Central memory CD8-positive, alpha-beta T cell (primary cell): ENCODE measurements around the gene MORC3.
A peak's percentile ranks its signal among the peaks of the same experiment; 100 is the strongest.
"Not testable (repeated sequence)": the region's sequence is repeated elsewhere in the genome, so short reads cannot be mapped to it uniquely, and the experiment has no call there.

ENCODE experiments used
- ATAC-seq: fragments of 150-1000 bp; cut with Tn5 transposase; replicated peaks from 2 replicates; pipeline ENCODE4 v1.10.0; 2022; ENCODE audit warnings: mild to moderate bottlenecking, moderate FRiP score, moderate number of reproducible peaks; ENCODE audit not compliant: poor library complexity, severe bottlenecking; ENCODE audit errors: extremely low read depth
- DNase-seq, 2 donors: peaks; one replicate each; pipeline ENCODE4 v3.0.0; 2021; ENCODE audit warnings: low spot score in 2 of 2
- H3K27ac Mint-ChIP-seq: one replicate; pipeline ENCODE4 v1.8.0; 2022; ENCODE audit warnings: low read depth, mild to moderate bottlenecking, moderate library complexity, mixed read lengths
- H3K27me3 Mint-ChIP-seq: one replicate; pipeline ENCODE4 v1.8.0; 2022; ENCODE audit warnings: mixed read lengths
- H3K36me3 Mint-ChIP-seq: one replicate; pipeline ENCODE4 v1.8.0; 2022; ENCODE audit warnings: mild to moderate bottlenecking, moderate library complexity, mixed read lengths; ENCODE audit not compliant: insufficient read depth
- H3K4me1 Mint-ChIP-seq: one replicate; pipeline ENCODE4 v1.8.0; 2022; ENCODE audit warnings: mixed read lengths
- H3K4me3 Mint-ChIP-seq: one replicate; pipeline ENCODE4 v1.8.0; 2022; ENCODE audit warnings: mild to moderate bottlenecking, moderate library complexity, mixed read lengths
- H3K9me3 Mint-ChIP-seq: one replicate; pipeline ENCODE4 v1.8.0; 2022; ENCODE audit warnings: mixed read lengths

Gene MORC3

DNA sequence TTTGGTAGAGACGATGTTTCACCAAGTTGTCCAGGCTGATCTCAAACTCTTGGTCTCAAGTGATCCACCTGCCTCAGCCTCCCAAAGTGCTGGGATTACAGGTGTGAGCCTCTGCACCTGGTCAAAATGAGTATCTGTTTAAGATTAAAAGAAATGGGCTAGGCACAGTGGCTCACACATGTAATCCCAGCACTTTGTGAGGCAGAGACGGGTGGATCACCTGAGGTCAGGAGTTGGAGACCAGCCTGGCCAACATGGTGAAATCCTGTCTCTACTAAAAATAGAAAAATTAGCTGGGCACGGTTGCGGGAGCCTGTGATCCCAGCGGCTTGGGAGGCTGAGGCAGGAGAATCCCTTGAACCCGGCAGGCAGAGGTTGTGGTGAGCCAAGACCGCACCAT, 22.6 kb downstream of the MORC3 start:
- H3K36me3 Mint-ChIP-seq, result peaks cover 76% of the 10 kb centered on the region
- H3K27me3 Mint-ChIP-seq, H3K4me1 Mint-ChIP-seq, H3K27ac Mint-ChIP-seq, DNase-seq, ATAC-seq, H3K4me3 Mint-ChIP-seq, H3K9me3 Mint-ChIP-seq: not testable (repeated sequence)

DNA sequence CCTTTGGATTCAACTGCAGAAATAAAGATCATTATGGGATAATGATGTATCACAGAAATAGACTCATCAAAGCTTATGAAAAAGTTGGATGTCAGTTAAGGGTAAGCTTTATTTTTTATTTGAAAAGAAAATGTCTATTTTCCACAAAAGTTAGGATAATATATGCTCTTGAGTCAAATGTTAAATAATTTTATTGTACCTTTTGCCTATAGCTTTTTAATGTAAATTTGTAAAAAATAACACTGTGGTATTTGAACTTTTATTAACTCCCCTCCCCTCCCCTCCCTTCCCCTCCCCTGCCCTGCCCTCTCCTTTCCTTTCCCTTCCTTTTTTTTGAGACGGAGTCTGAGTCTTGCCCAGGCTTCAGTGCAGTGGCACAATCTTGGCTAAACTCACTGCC, 24.9 kb downstream of the MORC3 start:
- Mint-ChIP-seq H3K9me3 (no peaks in the 10 kb centered on the region), H3K27ac (no peak overlapping the region), H3K27me3 (no peaks in the 10 kb centered on the region), H3K4me3 (no peak overlapping the region), H3K36me3 (peaks cover 73% of the 10 kb centered on the region), H3K4me1 (peaks cover 6% of the 10 kb centered on the region)
- no peak for ATAC-seq
- no peak for DNase-seq

DNA sequence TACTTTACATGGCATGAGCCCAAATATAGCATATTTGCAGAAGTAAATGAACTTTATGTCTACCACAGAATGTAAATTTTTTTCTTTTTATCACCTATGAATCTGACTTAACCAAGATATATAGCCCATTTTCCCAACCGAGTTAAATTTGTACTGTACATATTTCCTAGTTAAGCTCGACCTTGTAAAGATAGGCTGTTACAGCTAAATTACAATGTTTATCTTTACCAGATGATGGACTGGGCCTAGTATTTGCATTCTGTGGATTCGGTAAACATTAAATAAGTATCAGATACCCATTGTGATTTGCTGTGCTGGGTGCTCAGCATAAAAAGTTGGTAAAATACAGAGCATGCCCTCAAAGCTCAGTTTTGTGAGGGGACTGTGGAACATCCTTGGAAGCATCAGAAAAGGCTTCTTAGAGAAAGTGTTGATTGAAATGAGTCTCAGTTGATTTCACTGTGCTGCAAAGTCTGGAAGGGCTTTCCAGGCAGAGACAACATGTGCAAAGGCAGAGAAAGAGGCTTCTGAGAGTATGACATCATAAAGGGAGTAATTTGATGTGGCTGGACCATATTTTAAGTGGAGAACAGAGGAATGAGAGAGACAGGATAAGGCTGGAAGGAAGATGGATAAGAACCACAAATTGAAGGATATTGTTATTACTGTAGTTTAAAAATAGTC, 27.4 kb downstream of the MORC3 start:
- Mint-ChIP-seq H3K4me3 (no peak overlapping the region), H3K4me1 (peaks cover 12% of the 10 kb centered on the region), H3K27me3 (no peaks in the 10 kb centered on the region), H3K27ac (peak overlapping the region; percentile 0), H3K36me3 (peaks cover 67% of the 10 kb centered on the region), H3K9me3 (no peaks in the 10 kb centered on the region)
- no peak for ATAC-seq
- DNase-seq, result no peak

DNA sequence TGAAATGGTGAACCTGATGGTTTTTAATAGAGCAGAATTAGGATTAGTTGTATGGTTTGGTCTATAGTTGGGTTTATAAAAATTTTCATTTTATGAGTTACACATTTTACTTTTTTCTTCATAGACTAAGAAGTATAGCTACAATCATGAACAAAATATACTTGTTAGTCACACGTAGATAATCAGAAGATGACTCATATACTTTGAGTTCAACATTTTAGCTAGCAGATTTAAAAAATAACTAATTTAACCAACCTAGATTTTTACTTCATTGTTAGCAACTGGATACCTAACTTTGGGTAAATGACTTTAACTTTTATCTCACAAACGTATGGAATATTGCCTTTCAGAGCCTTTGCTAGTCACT, 27.9 kb downstream of the MORC3 start:
- DNase-seq (no peak), ATAC-seq (no peak)
- Mint-ChIP-seq H3K27ac (peak overlapping the region; percentile 0), H3K36me3 (peaks cover 70% of the 10 kb centered on the region), H3K9me3 (no peaks in the 10 kb centered on the region), H3K27me3 (no peaks in the 10 kb centered on the region), H3K4me3 (no peak overlapping the region), H3K4me1 (peaks cover 12% of the 10 kb centered on the region)

DNA sequence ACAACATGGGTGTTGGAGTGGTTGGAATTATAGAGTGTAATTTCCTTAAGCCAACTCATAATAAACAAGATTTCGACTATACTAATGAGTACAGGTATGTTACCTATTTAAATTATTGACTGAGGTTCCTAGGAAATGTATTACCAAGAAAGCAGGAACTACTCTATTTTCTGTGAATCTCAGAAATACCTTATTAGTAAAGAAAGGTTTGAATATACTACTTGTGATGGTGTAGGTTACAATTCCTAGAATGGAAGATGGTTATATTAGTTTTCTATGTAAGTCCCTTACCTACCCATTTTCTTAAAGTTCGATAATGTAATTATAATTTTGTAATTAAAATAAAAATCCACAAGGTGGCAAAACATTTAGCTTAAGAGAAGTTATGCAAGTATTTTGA, 29.3 kb downstream of the MORC3 start:
- Mint-ChIP-seq H3K4me3 (no peak overlapping the region), H3K27me3 (no peaks in the 10 kb centered on the region), H3K36me3 (peaks cover 67% of the 10 kb centered on the region), H3K4me1 (peaks cover 12% of the 10 kb centered on the region), H3K9me3 (no peaks in the 10 kb centered on the region), H3K27ac (no peak overlapping the region)
- no peak for DNase-seq
- ATAC-seq, result no peak

DNA sequence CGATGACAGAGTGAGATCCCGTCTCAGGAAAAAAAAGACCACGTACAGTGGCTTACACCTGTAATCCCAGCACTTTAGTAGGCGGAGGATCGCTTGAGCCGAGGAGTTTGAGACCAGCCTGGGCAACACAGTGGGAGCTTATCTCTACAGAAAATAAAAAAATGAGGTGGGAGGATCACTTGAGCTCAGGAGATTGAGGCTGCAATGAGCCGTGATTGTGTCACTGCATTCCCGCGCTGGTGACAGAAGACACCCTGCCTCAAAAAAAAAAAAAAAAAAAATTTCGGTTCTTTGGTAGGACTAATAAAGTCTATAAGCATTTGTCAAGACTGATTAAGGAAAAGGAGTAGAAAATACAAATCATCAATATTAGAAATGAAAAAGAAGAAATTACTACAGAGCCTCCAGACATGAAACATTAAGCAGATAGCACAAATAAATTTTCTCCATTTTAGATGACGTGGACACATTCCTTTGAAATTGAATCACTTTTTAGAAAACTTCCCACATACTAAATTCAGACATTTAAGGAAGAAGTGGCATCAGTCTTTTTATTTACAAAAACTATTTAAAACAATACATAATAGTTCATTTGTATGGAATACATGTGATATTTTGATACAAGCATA, 30.4 kb downstream of the MORC3 start:
- Mint-ChIP-seq H3K4me3 (no peak overlapping the region), H3K36me3 (peaks cover 67% of the 10 kb centered on the region)
- no peak for DNase-seq

DNA sequence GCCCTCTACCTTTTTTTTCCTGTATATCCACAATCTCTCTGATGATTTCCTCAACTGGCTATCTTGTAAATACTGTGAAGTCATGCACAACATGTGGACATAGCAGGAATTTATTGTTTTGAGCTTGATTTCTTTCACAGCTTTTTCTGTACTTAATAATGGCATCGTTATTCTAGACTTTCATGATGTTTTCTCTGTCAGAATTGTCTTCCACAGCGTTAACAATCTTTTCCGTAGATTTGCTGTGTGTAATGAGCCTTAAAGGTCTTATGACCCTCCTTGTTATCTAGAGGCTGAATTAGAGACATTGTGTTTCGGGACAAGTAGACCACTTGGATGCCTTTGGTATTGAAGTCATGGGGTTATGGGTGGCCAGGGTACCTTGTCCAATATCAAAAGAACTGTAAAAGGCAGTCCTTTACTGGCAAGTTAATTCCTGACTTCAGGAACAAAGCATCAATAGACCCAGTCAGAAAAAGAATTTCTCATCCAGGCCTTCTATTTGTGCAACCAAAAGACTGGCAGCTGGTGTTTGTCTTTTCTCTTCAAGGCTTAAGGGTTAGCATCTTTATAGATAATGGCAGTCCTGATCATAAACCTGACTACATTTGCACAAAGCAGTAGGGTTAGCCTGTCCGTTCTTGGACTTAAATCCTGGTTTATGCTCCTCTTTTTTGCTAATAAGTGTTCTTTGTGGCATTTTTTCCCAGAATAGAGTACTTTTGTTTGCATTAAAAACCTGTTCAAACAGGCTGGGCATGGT, 35.1 kb downstream of the MORC3 start:
- H3K36me3 Mint-ChIP-seq, result peaks cover 64% of the 10 kb centered on the region
- ATAC-seq, result no peak

More for the DNA sequence above, 30.4 kb downstream of the MORC3 start:
- H3K27ac Mint-ChIP-seq, result no peak overlapping the region
- no peak for ATAC-seq
- H3K27me3 Mint-ChIP-seq, result no peaks in the 10 kb centered on the region
- H3K4me1 Mint-ChIP-seq, result peaks cover 18% of the 10 kb centered on the region
- H3K9me3 Mint-ChIP-seq, result no peaks in the 10 kb centered on the region

DNA sequence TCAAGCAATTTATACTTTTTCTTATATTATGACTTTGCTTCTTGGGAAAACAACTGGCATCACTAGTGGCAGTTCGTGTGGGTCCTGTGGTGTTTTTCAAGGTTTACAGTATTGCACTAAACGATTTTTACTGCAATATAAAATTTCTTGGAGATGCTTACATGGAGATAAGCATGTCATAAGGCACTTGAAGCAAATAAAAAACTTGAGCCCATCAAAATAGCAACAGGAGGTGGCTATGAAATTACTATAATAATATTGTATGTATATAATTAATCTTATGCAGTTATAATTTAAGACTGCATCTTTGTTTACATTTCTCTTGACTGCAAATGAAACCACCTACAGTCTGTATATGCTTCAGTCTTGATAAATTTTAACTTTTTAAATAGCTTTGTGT, 35.9 kb downstream of the MORC3 start:
- Mint-ChIP-seq H3K36me3 (peaks cover 66% of the 10 kb centered on the region), H3K4me3 (no peak overlapping the region), H3K27me3 (no peaks in the 10 kb centered on the region), H3K4me1 (peaks cover 17% of the 10 kb centered on the region), H3K27ac (no peak overlapping the region), H3K9me3 (no peaks in the 10 kb centered on the region)
- no peak for DNase-seq
- ATAC-seq, result no peak

More for the DNA sequence above, 35.1 kb downstream of the MORC3 start:
- Mint-ChIP-seq H3K27ac (peak overlapping the region; percentile 3), H3K27me3 (no peaks in the 10 kb centered on the region), H3K9me3 (no peaks in the 10 kb centered on the region), H3K4me3 (no peak overlapping the region), H3K4me1 (peaks cover 12% of the 10 kb centered on the region)
- DNase-seq, result no peak

DNA sequence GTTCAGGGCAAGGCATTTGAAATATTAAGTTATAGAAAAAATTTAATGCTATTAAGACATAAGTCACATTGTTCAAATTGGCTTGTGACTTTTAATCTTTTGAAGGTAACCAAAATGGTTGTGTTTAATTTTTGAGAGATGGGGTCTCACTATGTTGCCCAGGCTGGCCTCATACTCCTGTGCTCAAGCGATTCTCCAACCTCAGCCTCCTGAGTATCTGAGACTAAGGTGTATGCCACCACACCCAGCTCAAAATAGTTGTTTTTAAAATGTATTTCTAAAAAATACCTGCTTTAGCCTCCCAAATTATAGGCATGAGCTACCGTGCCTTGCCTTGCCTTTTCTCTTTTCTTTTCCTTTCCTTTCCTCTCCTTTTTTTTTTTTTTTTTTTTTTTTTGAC, 39.2 kb downstream of the MORC3 start:
- Mint-ChIP-seq H3K4me1 (peaks cover 12% of the 10 kb centered on the region), H3K9me3 (no peaks in the 10 kb centered on the region), H3K27me3 (no peaks in the 10 kb centered on the region), H3K27ac (peak overlapping the region; percentile 49), H3K4me3 (no peak overlapping the region), H3K36me3 (peaks cover 74% of the 10 kb centered on the region)
- ATAC-seq (no peak), DNase-seq (no peak)

DNA sequence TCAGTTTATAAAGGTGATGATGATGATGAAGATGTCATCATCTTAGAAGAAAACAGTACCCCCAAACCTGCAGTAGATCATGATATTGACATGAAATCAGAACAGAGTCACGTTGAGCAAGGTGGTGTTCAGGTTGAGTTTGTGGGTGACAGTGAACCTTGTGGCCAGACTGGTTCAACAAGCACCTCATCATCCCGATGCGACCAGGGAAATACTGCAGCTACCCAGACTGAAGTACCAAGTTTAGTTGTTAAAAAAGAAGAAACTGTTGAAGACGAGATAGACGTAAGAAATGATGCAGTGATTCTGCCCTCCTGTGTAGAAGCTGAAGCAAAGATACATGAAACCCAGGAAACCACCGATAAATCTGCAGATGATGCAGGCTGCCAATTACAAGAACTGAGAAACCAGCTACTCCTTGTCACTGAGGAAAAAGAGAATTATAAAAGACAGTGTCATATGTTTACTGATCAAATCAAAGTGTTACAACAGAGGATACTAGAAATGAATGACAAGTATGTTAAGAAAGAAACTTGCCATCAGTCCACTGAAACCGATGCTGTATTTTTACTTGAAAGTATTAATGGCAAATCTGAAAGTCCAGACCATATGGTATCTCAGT, 49.2 kb downstream of the MORC3 start:
- DNase-seq (no peak), ATAC-seq (no peak)
- H3K27ac Mint-ChIP-seq, result peak overlapping the region; percentile 34
- H3K4me3 Mint-ChIP-seq, result no peak overlapping the region
- H3K27me3 Mint-ChIP-seq, result no peaks in the 10 kb centered on the region
- H3K4me1 Mint-ChIP-seq, result no peaks in the 10 kb centered on the region
- H3K9me3 Mint-ChIP-seq, result no peaks in the 10 kb centered on the region
- peaks cover 91% of the 10 kb centered on the region for H3K36me3 Mint-ChIP-seq

DNA sequence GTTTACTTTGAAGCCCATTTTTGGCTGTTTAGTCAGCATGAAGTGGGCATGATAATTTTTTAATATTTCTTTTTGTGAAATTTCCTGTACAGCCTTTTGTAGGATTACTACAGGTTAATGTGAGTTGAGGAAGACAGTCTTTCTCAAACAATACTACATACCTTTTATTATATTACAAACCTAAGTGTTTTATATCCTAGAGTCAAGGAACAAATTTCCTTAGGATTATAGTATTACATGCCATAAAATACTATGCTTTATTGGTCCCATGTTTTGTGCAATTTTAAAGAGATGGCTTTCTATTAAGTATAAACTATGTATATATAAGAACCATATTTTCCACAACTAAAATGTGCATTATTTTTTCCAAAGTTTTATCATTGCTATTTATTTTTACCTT, 56.0 kb downstream of the MORC3 start:
- Mint-ChIP-seq H3K27ac (no peak overlapping the region), H3K4me3 (no peak overlapping the region), H3K4me1 (no peaks in the 10 kb centered on the region), H3K36me3 (peaks cover 47% of the 10 kb centered on the region), H3K27me3 (no peaks in the 10 kb centered on the region), H3K9me3 (no peaks in the 10 kb centered on the region)
- no peak for ATAC-seq
- DNase-seq, result no peak

DNA sequence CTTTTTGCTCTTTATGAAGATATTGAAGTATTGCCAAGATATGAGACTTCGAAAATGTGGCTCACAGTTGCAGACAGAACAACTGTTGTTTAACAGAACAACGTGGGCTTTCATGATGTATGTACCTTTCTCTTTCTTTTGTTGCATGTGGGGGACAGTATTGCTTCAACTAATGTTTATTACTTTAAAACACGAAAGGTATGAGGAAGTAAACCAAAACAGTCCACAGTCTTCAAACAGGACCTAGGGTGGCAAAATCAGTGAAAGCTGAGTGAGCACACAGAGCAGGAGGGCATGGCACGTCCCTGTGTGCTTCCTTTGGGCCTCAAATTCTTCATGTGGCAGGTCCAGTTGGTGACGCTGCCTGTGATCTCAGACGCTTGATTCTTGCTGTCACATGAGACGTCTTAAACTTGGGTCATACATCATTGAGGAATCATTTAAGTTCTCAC, 57.4 kb downstream of the MORC3 start:
- Mint-ChIP-seq H3K9me3 (no peaks in the 10 kb centered on the region), H3K27me3 (no peaks in the 10 kb centered on the region), H3K27ac (no peak overlapping the region), H3K36me3 (peaks cover 35% of the 10 kb centered on the region), H3K4me3 (no peak overlapping the region), H3K4me1 (no peaks in the 10 kb centered on the region)
- no peak for ATAC-seq
- no peak for DNase-seq
